Duodenal mucosa (tissue), 2 donors: ENCODE data around the gene HPDL.
A peak's percentile ranks its signal among the peaks of the same experiment; 100 is the strongest.

Experiments used
- H3K27ac ChIP-seq: one replicate; pipeline ENCODE4 v1.7.0; 2013; ENCODE audit warnings: low read depth, low read length
- H3K27me3 ChIP-seq, 2 donors: one replicate each; pipeline ENCODE4 v1.7.0; 2013; ENCODE audit warnings: low read length in 2 of 2, control low read depth in 1 of 2; ENCODE audit not compliant: insufficient read depth in 2 of 2, control insufficient read depth in 1 of 2
- H3K36me3 ChIP-seq, 2 donors: one replicate each; pipeline ENCODE4 v1.7.0; 2013; ENCODE audit warnings: low read length in 2 of 2, control low read depth in 1 of 2; ENCODE audit not compliant: insufficient read depth in 2 of 2, control insufficient read depth in 1 of 2
- H3K4me1 ChIP-seq, 2 donors: one replicate each; pipeline ENCODE4 v1.7.0; 2013; ENCODE audit warnings: low read length in 2 of 2, control low read depth in 1 of 2; ENCODE audit not compliant: insufficient read depth in 2 of 2, control insufficient read depth in 1 of 2
- H3K4me3 ChIP-seq, 2 donors: one replicate each; pipeline ENCODE4 v1.7.0; 2013; ENCODE audit warnings: low read length in 2 of 2, low read depth in 1 of 2
- H3K9ac ChIP-seq, 2 donors: one replicate each; pipeline ENCODE4 v1.7.0; 2013; ENCODE audit warnings: low read length in 2 of 2, low read depth in 1 of 2
- H3K9me3 ChIP-seq, 2 donors: one replicate each; pipeline ENCODE4 v1.7.0; 2013; ENCODE audit warnings: low read length in 2 of 2, control low read depth in 1 of 2; ENCODE audit not compliant: control insufficient read depth in 1 of 2

Gene HPDL

DNA sequence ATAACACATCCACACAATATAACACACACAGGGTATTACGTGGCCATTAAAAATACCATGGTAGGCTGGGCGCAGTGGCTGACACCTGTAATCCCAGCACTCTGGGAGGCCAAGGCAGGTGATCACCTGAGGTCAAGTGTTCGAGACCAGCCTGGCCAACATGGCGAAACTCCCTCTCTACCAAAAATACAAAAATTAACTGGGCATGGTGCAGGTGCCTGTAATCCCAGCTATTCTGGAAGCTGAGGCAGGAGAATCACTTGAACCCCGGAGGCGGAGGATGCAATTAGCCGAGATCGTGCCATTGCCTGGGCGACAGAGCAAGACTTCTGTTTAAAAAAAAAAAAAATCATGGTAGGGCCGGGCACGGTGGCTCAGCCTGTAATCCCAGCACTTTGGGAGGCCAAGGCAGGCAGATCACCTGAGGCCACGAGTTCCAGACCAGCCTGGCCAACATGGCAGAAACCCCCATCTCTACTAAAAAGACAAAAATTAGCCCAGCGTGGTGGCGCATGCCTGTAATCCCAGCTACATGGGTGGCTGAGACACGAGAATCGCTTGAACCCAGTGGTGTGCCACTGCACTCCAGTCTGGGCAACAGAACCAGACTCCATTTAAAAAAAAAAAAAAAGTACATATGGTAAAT is 24.1 kb upstream of the HPDL start:
- Histone ChIP-seq H3K4me3 (peak overlapping the region; percentile 73 to 77), H3K27ac (no peak overlapping the region), H3K4me1 (peaks cover 8 to 11% of the 10 kb centered on the region in 2 donors), H3K9me3 (no peaks in the 10 kb centered on the region), H3K9ac (peak overlapping the region; percentile 80 to 81), H3K36me3 (no peaks in the 10 kb centered on the region), H3K27me3 (no peaks in the 10 kb centered on the region)

DNA sequence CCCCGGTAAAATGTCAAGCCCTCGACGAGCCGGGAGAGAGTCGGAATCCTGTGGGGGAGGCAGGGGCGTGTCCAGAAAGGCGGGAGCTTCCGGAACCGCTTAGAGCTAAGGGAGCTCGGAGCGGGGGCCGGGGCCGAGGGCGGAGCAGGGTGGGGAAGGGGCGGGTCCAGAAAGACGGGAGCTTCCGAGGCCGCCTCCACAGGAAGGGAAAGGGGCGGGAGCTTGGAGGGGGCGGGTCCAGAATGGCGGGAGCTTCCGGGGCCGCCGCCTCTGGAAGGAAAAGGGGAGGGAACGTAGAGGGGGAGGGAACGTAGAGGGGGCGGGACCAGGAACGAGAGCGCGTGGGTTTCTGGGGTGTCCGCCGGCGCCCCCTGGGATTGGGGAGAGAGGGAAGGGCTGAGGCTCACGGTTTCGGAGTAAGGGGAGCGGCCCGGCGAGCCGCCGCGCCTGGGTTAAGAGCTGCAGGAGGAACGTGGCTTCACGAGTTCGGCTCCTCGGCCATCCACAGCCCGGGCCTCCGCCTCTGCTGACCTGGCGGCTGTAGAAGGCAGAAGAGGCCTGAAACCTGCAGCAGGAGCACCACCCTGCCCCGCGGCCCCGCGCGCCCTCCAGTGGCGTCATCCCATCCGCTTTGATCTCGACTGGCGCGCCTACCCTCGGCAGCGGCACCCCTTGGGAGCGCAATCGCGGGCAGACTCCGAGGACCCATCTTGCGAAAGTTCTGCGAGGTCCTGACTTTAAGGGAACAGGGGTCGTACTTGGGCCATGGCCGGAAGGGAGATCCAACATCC is 23.0 kb upstream of the HPDL start:
- Histone ChIP-seq H3K4me3 (peak overlapping the region; percentile 86 to 94), H3K36me3 (no peaks in the 10 kb centered on the region), H3K27me3 (no peaks in the 10 kb centered on the region), H3K27ac (peak overlapping the region; percentile 89), H3K4me1 (peaks cover 8 to 11% of the 10 kb centered on the region in 2 donors), H3K9me3 (no peaks in the 10 kb centered on the region), H3K9ac (peak overlapping the region; percentile 84 to 95)

DNA sequence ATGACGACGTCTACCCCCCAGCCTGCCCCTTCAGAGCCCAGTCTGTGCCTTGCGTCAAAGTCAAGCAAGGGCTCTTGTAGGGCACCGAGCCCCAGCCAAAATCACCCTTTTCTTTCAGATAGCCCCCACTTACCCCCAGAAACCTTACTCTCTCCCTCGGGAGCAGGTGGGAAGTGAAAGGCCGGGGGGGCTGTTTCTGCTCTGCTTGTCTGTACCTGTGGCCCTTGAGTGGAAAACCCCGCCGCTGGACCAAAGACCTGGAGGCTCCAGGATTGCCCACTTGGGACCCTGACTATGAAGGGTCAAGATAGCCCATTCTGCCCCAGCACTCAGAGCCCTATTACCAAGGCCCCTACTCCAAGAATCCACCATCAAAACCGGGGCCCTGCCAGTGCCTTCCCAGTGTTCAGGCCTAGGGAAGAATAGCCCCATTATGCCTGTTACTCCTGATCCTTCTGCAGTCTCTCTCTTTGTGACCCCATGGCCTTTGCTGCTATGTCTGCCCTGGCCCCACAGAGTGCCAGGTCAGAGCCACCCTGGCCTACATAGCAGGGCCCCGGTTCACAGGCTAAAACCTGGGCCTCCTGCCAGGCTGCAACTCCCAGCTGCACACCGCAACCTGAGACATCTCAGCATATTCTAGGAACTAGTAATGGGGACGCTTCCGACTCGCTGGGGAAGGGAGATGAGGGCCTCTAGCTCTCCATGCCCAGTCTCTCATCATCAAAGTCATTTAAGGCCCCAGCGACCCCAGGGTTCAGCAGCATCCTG is 22.2 kb upstream of the HPDL start:
- Histone ChIP-seq H3K36me3 (no peaks in the 10 kb centered on the region), H3K4me3 (peak overlapping the region; percentile 86 to 94), H3K27me3 (no peaks in the 10 kb centered on the region), H3K4me1 (peaks cover 8 to 11% of the 10 kb centered on the region in 2 donors), H3K9ac (peak overlapping the region; percentile 84 to 95), H3K27ac (peak overlapping the region; percentile 89), H3K9me3 (no peaks in the 10 kb centered on the region)

DNA sequence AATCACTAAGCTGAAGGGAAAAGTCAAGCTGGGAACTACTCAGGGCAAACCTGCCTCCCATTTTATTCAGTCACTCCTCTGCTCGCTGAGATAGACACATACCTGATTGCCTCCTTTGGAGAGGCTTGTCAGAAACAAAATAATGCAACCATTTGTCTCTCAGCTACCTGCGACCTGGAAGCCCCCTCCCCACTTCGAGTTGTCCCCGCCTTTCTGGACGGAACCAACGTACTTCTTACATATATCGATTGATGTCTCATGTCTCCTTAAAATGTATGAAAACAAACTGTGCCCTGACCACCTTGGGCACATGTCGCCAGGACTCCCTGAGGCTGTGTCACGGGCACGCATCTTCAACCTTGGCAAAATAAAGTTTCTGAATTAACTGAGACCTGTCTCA is 21.5 kb upstream of the HPDL start:
- H3K4me3 ChIP-seq, result no peak overlapping the region
- peaks cover 8 to 11% of the 10 kb centered on the region in 2 donors for H3K4me1 ChIP-seq
- no peak overlapping the region for H3K27ac ChIP-seq
- no peaks in the 10 kb centered on the region for H3K9me3 ChIP-seq
- peak overlapping the region in 1 of 2 donors; percentile 95 for H3K9ac ChIP-seq
- H3K27me3 ChIP-seq, result no peaks in the 10 kb centered on the region
- H3K36me3 ChIP-seq, result no peaks in the 10 kb centered on the region

DNA sequence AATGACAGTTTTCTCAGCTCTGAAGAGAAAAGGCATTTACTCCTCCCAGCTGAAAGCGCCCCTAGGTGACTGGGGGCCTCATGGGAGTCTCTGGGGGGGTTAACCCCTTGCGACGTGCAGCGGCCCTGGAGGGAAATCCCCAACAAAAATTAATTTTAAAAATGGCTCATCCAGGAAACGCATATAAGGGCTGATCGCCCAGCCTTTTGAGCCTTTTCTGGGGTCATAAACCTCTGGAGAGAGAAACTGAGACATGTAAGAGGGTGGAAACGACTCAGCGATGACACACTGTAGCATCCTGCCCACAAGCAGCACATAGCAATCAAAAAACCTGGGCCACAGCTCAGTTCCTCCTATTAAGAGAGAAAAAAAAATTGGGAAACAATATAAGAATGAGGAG is 20.4 kb upstream of the HPDL start:
- Histone ChIP-seq H3K4me1 (peaks cover 8 to 11% of the 10 kb centered on the region in 2 donors), H3K27ac (no peak overlapping the region), H3K27me3 (no peaks in the 10 kb centered on the region), H3K4me3 (no peak overlapping the region), H3K36me3 (no peaks in the 10 kb centered on the region), H3K9ac (no peak overlapping the region), H3K9me3 (no peaks in the 10 kb centered on the region)

DNA sequence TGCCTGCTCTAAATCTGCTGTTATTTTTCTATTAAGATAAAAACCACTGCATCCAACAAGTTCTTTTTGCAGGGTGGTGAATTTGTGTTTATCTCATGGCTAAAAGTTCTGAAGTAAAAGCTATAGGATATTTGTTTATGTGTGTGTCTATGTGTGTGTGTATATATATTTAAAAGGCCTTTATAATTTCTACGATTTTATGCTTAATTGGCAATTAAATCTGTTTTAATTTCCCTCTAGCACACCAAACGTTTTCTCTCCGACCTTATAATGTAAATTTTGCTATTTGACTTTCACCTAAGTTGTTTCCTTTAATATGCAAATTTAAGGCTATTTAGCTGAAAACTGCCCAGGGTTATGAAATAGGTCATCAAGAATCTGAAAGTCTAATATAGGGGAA is 19.8 kb upstream of the HPDL start:
- no peak overlapping the region for H3K4me3 ChIP-seq
- H3K27ac ChIP-seq, result no peak overlapping the region
- H3K36me3 ChIP-seq, result no peaks in the 10 kb centered on the region
- H3K9ac ChIP-seq, result no peak overlapping the region
- peaks cover 8 to 11% of the 10 kb centered on the region in 2 donors for H3K4me1 ChIP-seq
- H3K9me3 ChIP-seq, result no peaks in the 10 kb centered on the region
- no peaks in the 10 kb centered on the region for H3K27me3 ChIP-seq

DNA sequence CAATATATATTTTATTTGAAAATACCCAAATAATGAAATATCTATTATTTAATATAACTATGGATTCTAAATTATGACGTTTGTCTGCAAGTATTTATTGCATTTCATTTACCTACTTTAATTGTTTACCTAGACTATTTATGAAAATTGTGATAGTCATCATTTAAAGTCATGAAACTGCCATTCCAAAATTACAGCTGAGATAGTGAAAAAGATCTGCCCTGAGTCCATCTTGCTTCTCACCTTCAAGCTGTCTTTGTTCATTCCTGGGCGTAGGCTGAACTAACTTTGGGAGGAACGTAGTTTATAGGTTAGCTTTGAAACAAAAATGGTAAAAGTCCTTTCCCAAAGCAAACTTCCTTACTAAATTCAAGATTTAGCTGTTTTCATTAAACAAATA is 12.4 kb upstream of the HPDL start:
- Histone ChIP-seq H3K27me3 (no peaks in the 10 kb centered on the region), H3K4me3 (no peak overlapping the region), H3K9me3 (no peaks in the 10 kb centered on the region), H3K9ac (no peak overlapping the region), H3K27ac (no peak overlapping the region), H3K4me1 (no peaks in the 10 kb centered on the region), H3K36me3 (no peaks in the 10 kb centered on the region)

DNA sequence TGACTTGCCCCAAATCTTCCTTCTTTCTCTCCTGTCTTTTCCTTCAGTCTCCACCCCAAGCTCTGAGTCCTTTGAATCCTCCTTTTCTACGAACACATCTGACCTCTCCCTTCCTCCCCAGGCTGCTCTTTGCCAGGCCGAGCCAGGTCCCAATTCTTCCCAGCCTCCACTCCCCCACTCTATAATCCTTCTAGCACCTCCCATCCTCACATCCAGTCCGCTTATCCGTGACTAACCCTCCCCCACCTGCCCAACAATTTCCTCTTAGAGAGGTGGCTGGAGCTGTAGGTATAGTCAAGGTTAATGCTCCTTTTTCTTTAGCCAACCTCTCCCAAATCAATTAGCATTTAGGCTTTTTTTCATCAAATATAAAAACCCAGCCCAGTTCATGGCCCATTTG is 9.5 kb upstream of the HPDL start:
- no peak overlapping the region for H3K4me3 ChIP-seq
- H3K9ac ChIP-seq, result no peak overlapping the region
- H3K4me1 ChIP-seq, result no peaks in the 10 kb centered on the region
- H3K27ac ChIP-seq, result no peak overlapping the region
- no peaks in the 10 kb centered on the region for H3K36me3 ChIP-seq
- H3K9me3 ChIP-seq, result no peaks in the 10 kb centered on the region
- no peaks in the 10 kb centered on the region for H3K27me3 ChIP-seq

DNA sequence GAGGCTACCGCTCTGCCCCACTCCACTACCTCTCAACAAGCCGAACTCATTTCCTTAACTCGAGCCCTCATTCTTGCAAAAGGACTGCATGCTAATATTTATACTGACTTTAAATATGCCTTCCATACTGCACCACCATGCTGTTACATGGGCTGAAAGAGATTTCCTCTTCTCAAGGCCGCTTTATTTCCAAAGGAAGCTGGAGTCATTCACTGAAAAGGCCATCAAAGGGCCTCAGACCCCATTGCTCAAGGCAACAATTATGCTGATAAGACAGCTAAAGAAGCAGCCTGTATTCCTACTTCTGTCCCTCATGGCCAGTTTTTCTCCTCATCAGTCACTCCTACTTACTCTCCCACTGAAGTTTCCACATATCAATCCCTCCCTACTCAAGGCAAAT is 6.9 kb upstream of the HPDL start:
- no peaks in the 10 kb centered on the region for H3K9me3 ChIP-seq
- no peaks in the 10 kb centered on the region for H3K36me3 ChIP-seq
- no peak overlapping the region for H3K27ac ChIP-seq
- H3K27me3 ChIP-seq, result no peaks in the 10 kb centered on the region
- H3K9ac ChIP-seq, result no peak overlapping the region
- H3K4me1 ChIP-seq, result no peaks in the 10 kb centered on the region
- no peak overlapping the region for H3K4me3 ChIP-seq

DNA sequence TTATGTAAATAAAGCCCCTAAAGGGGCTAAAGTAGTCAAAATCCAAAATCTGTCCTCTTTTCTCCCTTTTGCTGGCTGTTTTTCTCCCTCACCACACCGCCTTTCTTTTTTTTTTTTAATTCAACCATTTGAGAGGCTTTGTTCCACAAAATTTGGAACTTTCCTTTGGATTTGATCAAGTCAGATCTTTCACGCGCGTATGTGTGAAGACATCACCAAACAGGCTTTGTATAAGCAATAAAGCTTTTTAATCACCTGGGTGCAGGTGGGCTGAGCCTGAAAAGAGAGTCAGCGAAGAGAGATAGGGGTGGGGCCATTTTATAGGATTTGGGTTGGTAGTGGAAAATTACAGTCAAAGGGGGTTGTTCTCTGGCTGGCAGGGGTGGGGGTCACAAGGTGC is 5.3 kb upstream of the HPDL start:
- Histone ChIP-seq H3K4me3 (no peak overlapping the region), H3K36me3 (no peaks in the 10 kb centered on the region), H3K4me1 (peaks cover 5 to 6% of the 10 kb centered on the region in 2 donors), H3K27ac (no peak overlapping the region), H3K27me3 (no peaks in the 10 kb centered on the region), H3K9me3 (no peaks in the 10 kb centered on the region), H3K9ac (no peak overlapping the region)
